HepG2 (cell line): ENCODE data around the gene GADD45G.

Source experiments
- ASH2L ChIP-seq: fragments of 300-600, 200-600 bp; sonication (generic); IDR thresholded peaks from 2 replicates; pipeline ENCODE4 v1.7.0; 2017; ENCODE audit warnings: low read depth, mild to moderate bottlenecking, moderate library complexity, mixed read lengths, low read length; ENCODE audit not compliant: insufficient read length
- CREB1 ChIP-seq, 2 experiments: fragments of 450-650 bp in 1 of 2; IDR thresholded peaks; 2 replicates each; pipeline ENCODE4 v1.6.1; 2016 to 2017; ENCODE audit warnings: control low read depth in 1 of 2, mild to moderate bottlenecking in 1 of 2, missing compliant biosample characterization in 1 of 2, missing genetic modification characterization in 1 of 2
- FIP1L1 ChIP-seq: fragments of 200-400 bp; formaldehyde crosslinking; IDR thresholded peaks from 2 replicates; pipeline ENCODE4 v1.6.1; 2018; ENCODE audit warnings: low read depth, mild to moderate bottlenecking, low read length, moderate library complexity, borderline replicate concordance; ENCODE audit not compliant: insufficient read depth
- GTF2F1 ChIP-seq: fragments of 150-350 bp; IDR thresholded peaks from 2 replicates; pipeline ENCODE4 v1.6.1; 2014; ENCODE audit warnings: low read length
- HOXA5 ChIP-seq: sonication (generic); formaldehyde crosslinking; IDR thresholded peaks from 2 replicates; pipeline ENCODE4 v1.4.0; 2020; ENCODE audit warnings: missing genetic modification reagents
- MIER3 ChIP-seq: IDR thresholded peaks from 2 replicates; pipeline ENCODE4 v1.6.1; 2016; ENCODE audit warnings: missing compliant biosample characterization, borderline replicate concordance
- NFIC ChIP-seq: IDR thresholded peaks from 2 replicates; pipeline ENCODE4 v1.6.1; 2012; ENCODE audit warnings: mild to moderate bottlenecking, low read length, inconsistent platforms
- PHF20 ChIP-seq: sonication (generic); formaldehyde crosslinking; IDR thresholded peaks from 2 replicates; pipeline ENCODE4 v1.5.0; 2020; ENCODE audit warnings: mild to moderate bottlenecking, missing genetic modification reagents
- SAP130 ChIP-seq: IDR thresholded peaks from 2 replicates; pipeline ENCODE4 v1.6.1; 2016; ENCODE audit warnings: low read depth
- TF ChIP-seq, protein P1 (sequence below): sonication (generic); formaldehyde crosslinking; IDR thresholded peaks from 2 replicates; pipeline ENCODE4 v1.4.0; 2020; ENCODE audit warnings: mild to moderate bottlenecking, missing genetic modification reagents, borderline replicate concordance
- TF ChIP-seq, protein P2 (sequence below): IDR thresholded peaks from 2 replicates; pipeline ENCODE4 v1.6.1; 2012; ENCODE audit warnings: inconsistent platforms

- TF ChIP-seq HOXA5 (CRISPR knock-in tag) (no peak), NFIC (no peak), FIP1L1 (no peak), SAP130 (CRISPR knock-in tag) (no peak), MIER3 (CRISPR knock-in tag) (no peak), ASH2L (no peak), PHF20 (CRISPR knock-in tag) (no peak), GTF2F1 (no peak), CREB1 (IDR thresholded peaks at IDR 0.05) (no peak), CREB1 (CRISPR knock-in tag; IDR thresholded peaks at IDR 0.05) (no peak)
- TF ChIP-seq, protein P1, sequence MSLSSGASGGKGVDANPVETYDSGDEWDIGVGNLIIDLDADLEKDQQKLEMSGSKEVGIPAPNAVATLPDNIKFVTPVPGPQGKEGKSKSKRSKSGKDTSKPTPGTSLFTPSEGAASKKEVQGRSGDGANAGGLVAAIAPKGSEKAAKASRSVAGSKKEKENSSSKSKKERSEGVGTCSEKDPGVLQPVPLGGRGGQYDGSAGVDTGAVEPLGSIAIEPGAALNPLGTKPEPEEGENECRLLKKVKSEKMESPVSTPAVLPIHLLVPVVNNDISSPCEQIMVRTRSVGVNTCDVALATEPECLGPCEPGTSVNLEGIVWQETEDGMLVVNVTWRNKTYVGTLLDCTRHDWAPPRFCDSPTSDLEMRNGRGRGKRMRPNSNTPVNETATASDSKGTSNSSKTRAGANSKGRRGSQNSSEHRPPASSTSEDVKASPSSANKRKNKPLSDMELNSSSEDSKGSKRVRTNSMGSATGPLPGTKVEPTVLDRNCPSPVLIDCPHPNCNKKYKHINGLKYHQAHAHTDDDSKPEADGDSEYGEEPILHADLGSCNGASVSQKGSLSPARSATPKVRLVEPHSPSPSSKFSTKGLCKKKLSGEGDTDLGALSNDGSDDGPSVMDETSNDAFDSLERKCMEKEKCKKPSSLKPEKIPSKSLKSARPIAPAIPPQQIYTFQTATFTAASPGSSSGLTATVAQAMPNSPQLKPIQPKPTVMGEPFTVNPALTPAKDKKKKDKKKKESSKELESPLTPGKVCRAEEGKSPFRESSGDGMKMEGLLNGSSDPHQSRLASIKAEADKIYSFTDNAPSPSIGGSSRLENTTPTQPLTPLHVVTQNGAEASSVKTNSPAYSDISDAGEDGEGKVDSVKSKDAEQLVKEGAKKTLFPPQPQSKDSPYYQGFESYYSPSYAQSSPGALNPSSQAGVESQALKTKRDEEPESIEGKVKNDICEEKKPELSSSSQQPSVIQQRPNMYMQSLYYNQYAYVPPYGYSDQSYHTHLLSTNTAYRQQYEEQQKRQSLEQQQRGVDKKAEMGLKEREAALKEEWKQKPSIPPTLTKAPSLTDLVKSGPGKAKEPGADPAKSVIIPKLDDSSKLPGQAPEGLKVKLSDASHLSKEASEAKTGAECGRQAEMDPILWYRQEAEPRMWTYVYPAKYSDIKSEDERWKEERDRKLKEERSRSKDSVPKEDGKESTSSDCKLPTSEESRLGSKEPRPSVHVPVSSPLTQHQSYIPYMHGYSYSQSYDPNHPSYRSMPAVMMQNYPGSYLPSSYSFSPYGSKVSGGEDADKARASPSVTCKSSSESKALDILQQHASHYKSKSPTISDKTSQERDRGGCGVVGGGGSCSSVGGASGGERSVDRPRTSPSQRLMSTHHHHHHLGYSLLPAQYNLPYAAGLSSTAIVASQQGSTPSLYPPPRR (CRISPR knock-in tag): no peak
- TF ChIP-seq, protein P2, sequence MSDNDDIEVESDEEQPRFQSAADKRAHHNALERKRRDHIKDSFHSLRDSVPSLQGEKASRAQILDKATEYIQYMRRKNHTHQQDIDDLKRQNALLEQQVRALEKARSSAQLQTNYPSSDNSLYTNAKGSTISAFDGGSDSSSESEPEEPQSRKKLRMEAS: no peak
Observed at GRCh38 chr9:89633920-89634319, 29.1 kb downstream of the GADD45G start.
